COLO668 (cell line): ENCODE results near the gene PGP.
"Not testable (repeated sequence)": the region's sequence is repeated elsewhere in the genome, so short reads cannot be mapped to it uniquely, and the experiment has no call there.

Experiments used
- DNase-seq: peaks from one replicate; lab custom pipeline; 2025; ENCODE audit not compliant: unreplicated experiment; lab: John Stamatoyannopoulos, UW

The PGP gene, protein sequence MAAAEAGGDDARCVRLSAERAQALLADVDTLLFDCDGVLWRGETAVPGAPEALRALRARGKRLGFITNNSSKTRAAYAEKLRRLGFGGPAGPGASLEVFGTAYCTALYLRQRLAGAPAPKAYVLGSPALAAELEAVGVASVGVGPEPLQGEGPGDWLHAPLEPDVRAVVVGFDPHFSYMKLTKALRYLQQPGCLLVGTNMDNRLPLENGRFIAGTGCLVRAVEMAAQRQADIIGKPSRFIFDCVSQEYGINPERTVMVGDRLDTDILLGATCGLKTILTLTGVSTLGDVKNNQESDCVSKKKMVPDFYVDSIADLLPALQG

DNA sequence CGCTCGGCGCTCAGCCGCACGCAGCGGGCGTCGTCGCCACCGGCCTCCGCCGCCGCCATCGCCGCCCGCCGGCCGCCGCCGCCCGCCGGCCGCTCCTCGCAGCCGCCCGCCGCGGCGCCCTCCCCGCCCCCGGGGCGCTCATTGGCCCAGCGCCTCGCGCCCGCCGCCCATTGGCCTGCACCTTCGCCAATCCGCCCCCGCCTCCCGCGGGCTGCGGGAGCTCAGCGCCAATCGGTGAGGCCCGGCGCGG is at the start of gene PGP:
TSS of gene PGP (minus strand) at position 122 of the 250 bp plus-strand sequence. CDS start at position 59, 63 bp downstream.
- DNase-seq = no peak

DNA sequence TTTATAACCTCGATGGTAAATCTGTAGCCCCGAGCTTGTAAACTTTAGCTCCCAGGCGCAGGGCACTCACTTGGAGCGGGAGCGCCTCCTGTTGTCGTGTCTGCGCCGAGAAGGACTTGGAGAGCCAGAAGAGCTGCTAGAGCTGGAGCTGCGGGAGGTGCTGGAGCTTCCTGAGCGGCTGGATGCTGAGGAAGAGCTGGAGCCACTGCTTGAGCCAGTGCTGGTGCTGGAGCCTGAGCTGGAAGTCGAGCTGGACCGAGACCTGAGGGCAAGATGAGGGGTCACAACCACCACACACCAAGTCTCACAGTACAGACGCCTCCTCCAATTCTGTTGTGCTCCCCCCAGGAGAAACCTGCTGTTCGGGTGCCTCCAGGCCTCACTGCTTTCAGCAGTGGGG is 48.4 kb upstream of the PGP start:
- DNase-seq = not testable (repeated sequence)

DNA sequence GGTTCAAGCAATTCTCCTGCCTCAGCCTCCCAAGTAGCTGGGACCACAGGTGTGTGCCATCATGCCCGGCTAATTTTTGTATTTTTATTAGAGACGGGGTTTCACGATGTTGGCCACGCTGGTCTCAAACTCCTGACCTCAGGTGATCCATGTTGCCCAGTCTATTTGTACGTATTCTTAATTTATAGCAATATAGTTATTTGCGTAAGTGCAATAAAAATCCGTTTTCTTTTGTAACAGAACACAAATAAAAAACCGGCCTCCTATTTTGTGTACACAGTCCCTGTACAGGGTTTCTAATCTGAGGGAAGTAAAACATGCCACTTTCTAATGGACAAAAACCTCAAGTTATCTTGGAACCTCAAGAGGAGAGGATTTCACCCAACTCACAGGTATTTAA is 45.6 kb upstream of the PGP start:
- DNase-seq = no peak

DNA sequence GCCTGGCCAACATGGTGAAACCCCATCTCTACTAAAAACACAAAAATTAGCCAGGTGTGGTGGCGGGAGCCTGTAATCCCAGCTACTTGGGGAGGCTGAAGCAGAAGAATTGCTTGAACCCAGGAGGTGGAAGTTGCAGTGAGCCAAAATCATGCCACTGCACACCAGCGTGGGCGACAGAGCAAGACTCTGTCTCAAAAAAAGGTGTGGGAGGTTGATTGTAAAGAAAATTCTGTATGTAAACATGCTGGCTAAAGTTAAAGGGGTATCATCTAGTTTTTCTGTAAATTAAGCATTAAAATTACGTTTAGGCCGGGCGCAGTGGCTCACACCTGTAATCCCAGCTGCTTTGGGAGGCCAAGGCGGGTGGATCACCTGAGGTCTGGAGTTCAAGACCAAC is 43.9 kb upstream of the PGP start:
- not testable (repeated sequence) for DNase-seq

DNA sequence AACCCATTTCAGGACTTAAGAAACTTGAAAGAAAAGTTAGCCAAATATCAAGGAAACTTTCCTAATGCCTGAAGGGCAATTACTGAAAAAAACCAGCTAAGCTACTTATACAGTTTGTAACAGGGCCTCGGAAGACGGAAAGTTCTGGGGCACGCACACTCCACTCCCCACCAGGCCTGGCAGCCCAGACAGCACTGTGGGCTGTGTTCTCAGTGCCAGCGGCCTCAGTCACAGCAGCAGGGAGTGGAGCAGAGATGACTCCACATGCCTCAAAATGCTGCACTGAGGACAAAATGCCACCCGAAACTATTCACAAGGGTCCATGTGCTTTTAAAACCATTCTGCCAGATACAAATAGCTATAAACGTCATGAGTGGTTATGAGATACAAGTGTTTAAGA is 43.1 kb upstream of the PGP start:
- no peak for DNase-seq

DNA sequence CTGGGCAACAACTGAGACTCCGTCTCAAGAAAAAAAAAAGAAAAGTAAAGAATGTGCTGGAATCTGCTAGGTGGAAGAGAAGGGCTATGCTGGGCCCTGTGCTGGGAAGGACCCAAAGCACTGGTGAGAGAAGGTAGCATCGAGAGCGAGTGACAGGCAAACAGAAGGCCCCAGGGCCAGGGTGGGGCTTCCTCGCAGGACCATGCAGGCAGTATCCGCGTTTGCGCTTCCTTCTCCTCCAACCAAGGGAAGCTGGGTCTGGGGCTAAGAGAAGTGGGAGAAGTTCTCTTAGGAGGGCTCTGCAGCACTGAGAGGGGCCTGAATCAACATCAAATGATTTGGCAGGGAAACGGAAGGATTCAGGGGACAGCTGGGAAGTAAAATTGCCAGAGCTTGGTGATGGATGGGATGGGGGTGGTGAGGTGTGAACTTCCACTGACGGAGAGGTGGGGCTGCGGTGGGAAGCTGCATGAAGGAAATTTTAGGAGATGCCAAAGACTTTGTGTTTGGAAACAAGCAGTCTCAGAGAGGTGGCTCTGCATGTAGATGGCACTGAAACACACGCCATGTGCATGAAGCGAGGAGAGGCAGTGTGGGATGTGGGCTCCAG is 42.0 kb upstream of the PGP start:
- DNase-seq = no peak

DNA sequence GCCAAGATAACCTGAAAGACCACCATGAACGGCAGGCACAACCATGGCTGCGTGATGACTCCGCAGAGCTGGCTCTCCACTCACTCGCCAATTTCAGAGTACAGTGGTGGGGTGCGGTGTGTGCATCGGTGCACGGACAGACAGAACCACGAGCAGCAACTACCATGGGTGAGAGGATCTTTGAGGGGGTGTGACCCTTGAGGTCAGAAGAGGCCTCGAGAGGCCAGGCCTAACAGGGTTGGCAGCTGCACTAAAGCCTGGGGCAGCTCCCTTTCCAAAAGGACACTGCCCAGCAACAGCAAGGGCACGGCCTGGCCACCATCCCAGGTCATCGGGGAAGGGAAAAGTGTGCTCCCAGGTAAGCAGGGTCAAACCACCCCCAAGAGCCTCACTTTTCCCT is 38.7 kb upstream of the PGP start:
- no peak for DNase-seq

DNA sequence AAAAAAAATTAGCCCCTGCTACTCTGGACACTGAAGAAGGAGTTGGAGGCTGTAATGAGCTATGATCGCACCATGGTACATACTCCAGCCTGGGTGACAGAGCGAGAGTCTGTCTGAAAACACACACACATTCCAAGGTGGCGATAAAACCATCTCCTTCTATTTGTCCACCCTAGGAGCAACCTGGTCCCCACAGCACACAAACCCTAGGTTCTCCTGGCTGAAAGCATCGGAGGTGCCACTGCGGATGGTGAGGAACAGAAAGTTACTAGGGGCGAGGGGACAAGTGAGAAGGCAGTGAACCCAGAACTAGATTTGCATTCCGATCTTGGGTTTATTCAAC is 38.1 kb upstream of the PGP start:
- DNase-seq = no peak

DNA sequence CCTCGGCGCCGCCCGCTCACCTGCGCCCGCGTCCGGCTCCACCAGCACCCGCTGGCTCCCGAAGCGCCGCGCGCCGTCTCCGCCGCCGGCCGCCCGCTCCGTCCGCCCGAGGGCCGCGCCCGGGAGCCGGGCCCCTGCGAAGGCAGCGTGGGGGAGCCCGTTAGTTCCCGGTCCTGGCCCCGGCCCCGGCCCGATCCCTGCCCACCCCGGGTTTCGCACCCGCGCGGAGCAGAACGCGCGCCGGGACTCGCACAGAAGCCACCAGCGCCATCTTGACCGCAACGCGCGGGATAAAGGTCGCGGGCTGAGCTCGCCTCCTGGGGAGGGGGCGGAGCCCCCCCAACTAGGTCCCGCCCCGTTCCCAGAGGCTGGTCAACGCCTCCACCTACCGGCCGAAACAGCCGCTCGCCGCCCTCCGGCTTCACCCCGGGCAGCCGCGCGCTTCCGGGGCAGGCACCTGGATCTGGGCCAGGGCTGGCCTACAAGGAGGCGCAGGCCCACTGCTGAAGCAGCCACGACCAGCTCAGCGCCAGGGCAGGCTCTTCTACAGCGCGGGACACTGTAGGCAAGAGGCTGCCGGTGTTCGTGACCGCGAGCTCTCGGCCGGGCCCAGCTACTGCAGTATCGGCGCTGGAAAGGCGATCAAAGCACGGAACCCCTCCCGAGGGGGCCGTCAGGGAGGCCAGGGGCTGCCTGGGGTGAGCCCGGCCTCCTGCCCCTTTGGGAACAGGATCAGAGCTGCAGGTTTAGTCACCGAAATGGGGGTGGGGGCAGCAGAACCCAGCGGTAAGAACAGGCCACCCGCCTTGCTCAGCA is 36.9 kb upstream of the PGP start, which contains the start of gene ECI1:
TSS of gene ECI1 (minus strand) at position 292 of the 816 bp plus-strand sequence. CDS start at position 271, 21 bp downstream.
- DNase-seq = peak; percentile 97

DNA sequence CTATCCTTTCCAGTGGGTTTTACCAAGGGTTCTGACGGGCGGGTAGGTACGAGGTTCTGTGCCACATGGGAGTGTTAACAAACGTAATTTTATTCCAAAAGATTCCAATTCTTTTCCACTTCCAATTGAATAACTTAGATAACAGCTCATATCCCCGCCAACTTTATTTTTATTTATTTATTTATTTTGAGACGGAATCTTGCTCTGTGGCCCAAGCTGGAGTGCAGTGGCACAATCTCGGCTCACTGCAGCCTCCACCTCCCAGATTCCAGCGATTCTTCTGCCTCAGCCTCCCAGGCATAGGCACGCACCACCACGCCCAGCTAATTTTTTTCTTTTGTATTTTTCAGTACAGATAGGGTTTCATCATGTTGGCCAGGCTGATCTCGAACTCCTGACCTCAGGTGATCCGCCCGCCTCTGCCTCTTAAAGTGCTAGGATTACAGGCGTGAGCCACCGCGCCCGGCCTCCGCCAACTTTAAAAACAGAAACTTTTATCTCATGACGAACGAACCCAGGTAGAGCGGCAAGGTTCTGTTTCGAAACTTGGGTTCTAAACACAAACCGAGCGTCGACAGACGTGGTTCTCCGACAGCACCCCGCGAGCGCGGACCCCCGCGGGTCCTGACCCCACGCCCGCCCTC is 36.1 kb upstream of the PGP start:
- no peak for DNase-seq

DNA sequence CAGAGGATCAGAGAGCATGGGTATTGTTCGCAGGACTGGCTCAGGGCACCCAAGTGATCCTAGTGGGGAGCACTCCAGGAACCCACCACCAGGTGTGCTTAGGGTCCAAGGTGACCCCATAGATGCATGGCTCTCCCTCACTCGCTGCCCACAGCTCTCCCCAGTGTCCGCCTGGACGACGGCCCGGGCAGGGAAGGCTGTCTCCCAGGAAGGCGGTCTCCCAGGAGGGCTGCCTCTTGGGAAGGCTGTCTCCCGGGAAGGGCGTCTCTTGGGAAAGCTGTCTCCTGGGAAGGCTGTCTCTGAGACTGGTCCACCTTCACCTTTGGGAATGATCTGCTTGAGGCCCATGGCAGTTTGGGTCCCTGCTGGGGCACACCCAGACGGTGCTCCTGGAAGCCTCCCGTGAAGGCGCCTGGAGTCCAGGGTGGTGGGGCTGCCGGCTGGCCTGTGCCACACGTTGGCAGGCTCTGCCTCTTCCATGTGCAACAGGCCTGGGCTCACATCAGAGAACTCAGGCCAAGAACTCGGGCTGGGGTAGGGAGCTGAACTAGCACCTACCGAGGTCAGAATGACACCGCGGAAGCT is 31.8 kb upstream of the PGP start:
- no peak for DNase-seq

DNA sequence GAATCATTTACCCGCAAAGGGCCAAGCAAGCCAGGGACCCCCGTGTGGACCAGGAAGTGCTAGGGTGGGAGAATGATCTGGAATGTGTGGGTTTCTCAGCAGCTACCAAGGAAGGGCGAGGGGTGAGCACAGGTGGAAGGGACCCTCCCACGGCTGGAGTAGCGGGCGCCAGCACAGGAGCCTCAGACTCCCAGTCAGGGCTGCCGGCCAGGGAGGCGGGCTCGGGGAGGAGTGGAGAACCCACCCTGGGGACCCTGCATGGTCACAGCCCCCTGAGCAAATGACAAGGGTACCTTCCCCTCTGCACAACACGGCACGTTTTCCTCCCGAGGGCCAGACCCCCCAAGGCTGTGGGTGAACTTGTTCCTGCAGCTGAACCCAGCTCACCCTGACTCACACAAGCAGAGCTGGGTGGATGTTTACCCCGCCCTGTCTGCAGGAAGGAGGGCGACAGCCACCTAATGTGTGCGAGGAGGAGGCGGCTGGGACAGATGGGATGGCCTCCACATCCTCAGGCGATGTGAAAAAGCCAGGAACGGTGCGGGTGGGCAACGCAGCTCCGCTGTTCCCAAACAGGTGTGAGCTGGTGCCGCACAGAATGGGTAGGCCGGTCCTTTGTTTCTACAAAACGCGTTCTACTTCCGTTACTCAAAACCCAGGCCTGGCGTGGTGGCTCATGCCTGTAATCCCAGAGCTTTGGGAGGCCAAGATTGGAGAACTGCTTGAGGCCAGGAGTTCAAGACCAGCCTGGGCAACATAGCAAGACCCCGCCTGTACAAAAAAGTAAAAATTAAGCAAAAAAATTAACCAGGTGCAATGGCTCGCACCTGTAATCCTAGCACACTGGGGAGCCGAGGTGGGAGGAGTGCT is 30.5 kb upstream of the PGP start:
- DNase-seq = no peak

DNA sequence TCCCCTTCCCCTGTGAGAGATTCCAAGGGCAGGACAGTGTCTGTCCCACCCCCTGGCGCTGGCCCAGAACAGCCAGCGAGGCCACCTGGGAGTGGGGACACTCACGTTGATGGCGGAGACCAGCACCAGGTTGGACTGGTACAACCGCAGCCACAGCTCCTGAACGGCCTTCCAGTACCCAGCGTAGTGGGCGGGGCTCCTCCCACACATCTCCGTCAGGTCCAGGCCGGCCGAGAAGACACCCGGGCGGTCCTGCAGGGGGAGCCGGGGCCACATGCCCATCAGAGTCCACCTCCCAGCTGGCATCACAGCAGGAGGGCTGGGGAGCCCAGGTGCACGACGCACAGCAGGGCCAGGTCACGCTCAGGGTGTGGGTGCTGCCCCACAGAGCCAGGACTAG is 29.7 kb upstream of the PGP start:
- peak; percentile 45 for DNase-seq

DNA sequence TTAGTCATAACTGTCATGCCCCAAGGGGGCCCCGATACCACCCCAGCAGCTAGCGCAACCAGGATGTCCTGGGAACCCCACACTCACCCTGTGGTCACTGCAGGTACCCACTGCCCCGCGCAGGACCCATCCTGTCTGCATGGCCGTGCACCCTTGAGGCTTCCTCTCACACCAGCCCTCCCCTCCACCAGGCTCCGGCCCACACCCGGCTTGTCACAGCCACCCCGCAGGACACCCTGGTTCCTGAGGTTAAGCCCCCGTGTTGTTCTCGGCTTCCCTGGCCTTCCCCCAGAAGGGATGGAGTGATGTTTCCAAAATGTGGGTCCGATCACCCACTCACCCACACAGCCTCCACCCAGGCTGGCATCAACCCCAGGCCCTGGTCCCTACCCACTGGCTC is 29.1 kb upstream of the PGP start:
- DNase-seq = no peak

DNA sequence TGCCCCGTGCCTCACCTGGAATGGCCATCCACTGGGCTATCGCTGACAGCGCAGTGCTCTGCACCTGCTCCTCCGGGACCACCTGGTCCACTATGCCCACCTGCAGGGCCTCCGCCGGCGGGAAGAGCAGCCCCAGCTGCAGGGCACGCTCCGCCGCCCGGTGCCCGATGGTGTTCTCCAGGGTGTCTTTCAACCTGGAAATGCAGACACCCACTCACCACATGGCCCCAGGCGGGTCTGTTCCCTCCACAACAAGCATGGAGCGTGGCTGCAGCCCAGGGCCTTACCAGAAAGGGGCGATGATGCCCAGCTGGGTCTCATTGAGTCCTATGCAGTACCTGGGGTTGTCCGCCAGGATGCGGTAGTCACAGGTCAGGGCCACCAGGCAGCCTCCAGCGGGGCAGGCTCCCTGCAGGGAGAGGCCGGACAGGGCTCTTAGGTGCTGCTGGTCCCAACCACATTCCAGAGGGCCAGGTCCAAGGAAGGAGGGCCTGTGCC is 28.4 kb upstream of the PGP start:
- no peak for DNase-seq

DNA sequence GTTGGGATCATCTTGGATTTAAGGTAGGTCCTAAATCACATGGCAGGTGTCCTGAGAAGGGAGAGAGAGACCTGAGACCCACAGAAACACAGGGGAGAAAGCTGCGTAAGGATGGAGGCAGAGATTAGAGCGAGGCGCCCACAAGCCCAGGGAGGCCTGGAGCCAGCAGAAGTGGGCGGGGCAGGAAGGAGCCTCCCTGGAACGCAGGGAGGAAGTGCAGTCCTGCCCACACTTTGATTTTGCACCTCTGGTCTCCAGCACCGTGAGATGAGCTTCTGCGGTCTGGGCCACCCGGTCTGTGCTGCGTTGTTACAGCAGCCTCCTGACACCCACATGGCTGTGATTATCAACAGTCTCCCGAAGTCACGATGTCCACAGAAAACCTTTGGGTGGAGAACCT is 28.0 kb upstream of the PGP start:
- DNase-seq = no peak

DNA sequence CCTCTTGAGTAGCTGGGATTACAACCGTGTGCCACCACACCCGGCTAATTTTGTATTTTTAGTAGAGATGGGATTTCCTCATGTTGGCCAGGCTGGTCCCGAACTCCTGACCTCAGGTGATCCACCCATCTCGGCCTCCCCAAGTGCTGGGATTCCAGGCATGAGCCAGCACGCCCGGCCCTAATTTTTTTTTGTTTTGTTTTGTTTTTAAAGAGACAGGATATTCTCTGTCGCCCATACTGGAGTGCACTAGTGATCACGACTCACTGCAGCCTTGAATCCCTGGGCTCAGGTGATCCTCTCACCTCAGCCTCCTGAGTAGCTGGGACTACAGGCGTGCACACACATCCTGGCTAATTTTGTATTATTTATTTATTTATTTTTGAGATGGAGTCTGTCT is 25.7 kb upstream of the PGP start:
- DNase-seq = not testable (repeated sequence)

DNA sequence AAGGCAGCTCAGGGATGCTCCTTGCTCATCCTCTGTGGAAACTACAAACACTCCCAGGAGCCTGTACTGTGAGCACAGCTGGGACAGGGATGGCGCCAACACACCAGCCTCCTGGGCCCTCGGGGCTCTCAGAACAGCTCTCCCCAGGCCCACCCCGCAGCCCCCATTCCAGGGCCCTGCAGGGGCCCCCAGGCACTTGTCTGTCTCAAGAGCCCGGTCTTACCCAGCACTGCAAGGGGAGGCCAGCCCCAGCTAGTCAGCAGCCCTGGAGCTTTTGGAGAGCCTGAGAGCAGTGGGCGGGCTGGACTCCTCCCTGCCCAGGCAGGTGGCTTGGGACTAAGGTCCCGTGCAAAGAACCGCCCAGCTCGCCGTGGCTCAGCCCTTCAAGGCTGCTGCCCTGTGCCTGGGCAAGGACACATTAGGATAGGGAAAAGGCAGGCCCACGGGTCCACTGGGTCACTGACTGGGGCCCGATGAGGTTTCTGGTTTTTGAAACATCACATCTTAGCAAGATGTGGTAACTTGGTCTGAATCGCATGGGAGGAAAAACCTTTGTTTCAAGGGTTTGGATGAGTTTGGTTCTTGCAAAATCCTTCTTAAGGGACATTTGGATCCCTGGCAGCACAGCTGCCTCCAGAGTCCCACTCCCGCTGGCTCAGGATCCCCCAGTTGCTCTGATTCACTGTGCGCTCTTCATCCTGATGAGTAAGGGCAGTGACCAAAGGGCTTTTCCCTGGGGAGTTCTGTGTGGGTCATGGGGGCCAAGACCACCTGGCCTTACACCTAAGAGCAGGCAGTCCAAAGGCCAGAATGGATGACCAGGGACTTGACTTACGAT is 24.4 kb upstream of the PGP start:
- DNase-seq = no peak

DNA sequence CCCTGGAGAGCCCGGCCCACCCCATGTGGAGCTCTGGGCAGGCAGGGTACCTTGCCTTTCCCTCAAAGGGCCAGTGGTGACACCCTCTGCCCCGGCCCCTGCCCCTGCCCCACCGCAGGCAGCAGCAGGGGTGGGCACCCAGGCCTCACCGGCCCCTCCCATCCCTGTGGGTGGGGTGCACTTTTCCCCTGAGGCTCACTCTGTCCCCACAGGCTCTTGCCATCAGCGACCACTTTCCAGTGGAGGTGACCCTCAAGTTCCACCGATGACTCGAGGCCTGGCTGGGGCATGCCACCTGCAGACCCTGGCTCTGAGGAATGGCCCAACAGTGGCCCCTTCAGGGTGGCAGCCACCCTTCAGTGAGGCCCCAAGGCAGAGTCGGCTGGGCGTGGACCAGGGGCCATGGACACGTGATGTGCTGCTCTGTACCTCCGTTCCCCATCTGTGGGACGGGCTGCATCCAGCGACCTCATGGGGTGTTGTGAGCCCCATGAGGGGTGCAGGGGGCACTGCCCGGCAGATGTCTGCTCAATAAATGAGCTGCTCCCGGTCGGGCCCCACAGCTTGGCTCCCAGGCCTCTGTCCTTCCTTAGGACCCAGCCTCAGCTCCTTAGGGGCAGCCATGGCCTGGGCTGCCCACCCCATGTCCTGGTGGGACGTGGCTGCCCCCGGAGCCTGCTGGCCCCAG is 23.7 kb upstream of the PGP start:
- no peak for DNase-seq
